GM21786 (cell line): ENCODE measurements around the gene KIF26A.

Source experiments
- ATAC-seq: cut with Tn5 transposase; IDR thresholded peaks from one replicate; pipeline ENCODE4 v1.9.1; 2021; ENCODE audit not compliant: unreplicated experiment

Gene KIF26A

DNA sequence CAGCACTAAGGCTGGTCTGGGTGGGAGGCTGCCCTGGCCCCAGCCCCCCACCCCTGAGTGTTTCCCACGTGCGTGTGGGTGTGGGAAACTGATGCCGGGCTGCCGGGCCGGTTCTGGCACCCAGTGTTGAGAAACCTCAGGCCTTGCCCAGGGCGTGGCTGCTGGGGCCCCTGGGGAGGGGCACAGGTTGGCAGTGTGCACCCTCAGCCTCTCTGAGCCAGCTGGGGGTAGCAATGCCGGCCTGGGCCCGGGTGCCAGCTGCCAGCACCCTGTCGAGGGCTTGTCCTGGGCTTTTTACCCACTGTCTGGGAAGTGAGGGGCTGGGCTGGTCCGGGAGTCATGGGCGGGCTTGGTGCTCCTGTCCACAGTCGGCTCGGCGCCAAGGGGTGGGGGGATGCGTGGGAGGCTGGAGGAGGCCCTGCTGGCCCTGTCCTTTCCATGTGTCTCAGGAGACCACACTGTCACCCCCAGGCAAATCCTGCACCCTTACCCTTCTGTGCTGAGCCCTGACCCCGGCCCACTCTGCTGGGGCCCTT lies 37.2 kb upstream of the KIF26A start:
- no peak for ATAC-seq

DNA sequence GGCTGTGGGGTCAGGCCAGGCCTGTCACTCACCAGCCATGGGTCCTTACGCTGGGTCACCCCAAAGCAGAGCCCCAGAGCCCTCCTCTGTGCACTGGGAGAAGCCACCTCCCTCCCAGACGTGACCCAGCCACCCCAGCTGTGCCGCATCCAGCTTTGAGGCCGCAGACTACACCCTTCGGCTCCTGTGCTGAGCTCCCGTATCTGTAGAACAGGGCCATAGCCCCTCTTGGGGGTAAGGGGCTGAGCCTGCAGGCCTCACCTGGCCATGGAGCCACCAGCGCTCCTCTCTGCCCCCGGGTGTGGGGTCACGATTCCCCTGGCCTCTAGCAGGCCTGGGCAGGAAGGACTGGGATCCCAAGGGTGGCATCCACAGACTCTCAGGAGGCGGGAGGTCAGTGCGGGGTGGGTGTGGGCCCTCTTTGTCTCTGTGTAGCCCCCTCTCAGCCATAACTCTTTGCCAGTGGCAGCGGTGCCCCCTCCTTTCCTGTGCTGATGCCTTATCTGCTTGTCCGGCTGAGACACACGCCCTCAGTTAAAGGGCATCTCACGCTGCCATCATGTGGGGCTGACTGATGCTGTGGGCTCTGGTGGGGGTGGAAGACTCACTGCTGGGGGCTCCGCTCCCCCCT lies 36.6 kb upstream of the KIF26A start:
- no peak for ATAC-seq

GRCh38 chr14:104102282-104102914 lies 36.0 kb upstream of the KIF26A start:
- no peak for ATAC-seq

DNA sequence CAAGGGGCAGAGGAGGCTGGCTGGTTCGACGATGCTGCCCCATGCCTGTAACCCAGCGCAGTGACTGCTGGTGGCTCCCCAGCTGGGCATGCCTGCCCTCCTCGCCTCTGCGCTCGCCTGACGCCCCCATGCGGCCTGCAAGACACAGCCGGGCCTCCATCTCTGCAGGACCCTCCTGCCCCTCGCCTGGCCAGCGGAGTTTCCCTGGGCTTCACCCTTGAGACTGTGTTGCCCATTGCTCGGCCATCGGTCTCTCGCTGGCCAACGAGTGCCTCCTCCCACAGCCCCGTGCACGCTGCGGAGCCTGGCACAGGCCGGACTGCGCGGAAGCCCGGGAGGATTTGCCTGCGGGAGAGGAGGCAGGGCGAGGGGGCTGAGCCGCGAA lies 35.3 kb upstream of the KIF26A start:
- ATAC-seq = no peak

DNA sequence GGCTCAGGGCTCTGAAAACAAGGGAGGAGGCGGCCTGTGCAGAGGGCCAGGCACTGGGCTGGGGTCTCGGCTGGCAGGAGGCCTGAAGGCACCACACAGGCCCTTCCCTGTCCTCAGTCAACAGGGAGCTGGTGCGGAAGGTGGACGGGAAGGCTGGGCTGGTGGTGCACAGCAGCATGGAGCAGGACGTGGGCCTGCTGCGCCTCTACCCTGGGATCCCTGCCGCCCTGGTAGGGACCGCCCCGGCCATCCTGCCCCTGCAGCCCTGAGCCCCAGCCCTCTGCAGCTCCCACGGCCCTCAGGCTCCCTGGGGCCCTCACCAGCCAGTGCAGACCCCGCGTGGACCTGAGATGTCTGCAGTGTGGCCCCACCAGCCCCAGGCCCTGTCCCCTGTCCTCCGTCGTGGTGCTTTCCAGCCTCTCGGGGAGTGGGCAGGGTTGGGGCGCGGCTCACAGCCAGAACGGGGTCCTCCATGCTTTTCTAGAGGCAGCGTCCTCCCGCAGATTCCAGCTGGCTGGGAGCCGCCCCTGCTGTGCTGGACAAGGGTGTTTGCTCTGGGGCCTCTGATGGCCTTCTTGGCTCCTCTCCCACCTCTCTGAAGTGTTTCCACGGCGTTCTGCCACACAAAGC lies 34.8 kb upstream of the KIF26A start:
- ATAC-seq = no peak

DNA sequence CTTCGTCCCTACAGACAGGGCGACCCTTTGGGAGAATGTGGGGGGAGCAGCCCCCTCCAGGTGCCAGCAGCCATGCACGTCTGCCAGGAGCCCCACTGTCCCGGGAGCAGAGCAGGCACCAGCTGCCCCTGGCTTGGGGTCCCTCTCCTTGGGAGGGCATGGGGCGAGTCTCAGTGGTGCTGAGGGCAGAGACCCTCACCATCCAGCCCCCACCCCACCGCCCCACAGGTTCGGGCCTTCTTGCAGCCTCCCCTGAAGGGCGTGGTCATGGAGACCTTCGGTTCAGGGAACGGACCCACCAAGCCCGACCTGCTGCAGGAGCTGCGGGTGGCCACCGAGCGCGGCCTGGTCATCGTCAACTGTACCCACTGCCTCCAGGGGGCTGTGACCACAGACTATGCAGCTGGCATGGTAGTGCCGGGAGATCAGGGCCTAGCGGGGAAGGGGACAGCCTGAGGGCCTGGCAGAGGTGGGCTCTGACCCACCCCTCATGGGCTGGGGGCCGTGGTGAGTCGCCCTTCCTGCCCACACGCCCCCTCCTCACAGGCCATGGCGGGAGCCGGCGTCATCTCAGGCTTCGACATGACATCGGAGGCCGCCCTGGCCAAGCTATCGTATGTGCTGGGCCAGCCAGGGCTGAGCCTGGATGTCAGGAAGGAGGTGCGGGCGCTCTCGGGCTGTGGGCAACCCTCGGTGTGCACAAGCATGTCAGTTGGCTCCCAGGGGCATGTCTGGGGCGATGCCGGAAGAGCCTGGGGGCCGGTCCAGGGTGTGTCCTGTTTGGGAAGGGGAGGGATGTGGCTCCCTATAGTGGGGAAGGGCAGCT lies 34.1 kb upstream of the KIF26A start:
- no peak for ATAC-seq

- no peak for ATAC-seq
Observed at GRCh38 chr14:104105071-104105821, 33.1 kb upstream of the KIF26A start.

DNA sequence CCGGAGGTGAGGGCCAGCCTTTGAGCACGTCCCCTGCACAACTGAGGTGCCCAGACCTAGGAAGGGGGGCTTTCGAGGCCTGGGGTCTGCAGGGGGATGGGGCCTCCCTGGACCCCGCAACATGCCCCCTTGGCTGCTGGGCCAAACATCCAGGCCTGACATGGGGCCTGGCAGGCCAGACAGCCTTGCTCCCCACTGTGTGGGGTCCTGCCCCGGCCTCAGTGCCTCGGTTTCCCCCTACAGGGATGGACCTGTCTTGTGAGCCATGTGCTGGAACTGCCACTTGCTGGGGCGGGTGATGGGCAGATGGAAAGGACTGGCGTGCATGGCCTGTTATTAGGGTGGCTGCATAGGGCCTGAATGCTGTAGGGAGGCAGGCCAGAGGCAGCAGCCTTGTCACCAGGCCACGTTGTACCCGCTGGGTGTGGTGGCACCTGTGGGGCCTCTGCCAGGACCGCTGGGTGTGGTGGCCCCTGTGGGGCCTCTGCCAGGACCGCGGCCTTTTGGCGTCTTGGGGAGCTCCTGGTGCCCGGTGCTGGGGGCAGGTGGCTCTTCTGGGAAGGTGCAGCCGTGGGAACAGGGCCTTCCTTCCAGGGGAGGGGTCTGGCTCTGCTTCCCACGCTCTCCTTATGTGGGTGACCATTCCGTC lies 32.4 kb upstream of the KIF26A start:
- no peak for ATAC-seq

DNA sequence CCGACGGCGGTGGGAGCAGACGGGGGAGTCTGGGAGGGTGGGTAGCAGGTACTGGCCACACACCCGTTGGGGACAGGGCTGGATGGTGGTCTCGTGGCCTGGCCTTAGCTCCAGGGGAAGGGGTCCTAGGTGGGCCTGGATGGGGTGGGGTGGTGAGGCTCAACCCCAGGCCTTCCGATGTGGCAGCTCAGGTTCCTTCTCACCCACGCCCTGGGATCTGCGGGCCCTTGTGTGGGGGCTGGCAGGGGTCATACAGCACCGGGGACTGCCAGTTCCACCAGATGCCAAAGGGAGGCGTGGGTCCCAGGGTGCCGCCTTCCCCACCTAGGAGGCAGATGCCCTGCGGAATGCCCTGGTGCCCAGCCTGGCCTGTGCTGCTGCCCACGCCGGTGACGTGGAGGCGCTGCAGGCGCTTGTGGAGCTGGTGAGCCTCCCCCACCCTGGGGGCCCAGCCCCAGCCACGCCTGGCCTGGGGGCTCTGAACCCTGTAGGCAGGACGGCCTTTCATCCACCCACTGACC lies 31.9 kb upstream of the KIF26A start:
- ATAC-seq = no peak

- no peak for ATAC-seq
Observed at GRCh38 chr14:104107101-104107581, 31.2 kb upstream of the KIF26A start.

GRCh38 chr14:104107611-104108569 lies 30.5 kb upstream of the KIF26A start:
- ATAC-seq = no peak

DNA sequence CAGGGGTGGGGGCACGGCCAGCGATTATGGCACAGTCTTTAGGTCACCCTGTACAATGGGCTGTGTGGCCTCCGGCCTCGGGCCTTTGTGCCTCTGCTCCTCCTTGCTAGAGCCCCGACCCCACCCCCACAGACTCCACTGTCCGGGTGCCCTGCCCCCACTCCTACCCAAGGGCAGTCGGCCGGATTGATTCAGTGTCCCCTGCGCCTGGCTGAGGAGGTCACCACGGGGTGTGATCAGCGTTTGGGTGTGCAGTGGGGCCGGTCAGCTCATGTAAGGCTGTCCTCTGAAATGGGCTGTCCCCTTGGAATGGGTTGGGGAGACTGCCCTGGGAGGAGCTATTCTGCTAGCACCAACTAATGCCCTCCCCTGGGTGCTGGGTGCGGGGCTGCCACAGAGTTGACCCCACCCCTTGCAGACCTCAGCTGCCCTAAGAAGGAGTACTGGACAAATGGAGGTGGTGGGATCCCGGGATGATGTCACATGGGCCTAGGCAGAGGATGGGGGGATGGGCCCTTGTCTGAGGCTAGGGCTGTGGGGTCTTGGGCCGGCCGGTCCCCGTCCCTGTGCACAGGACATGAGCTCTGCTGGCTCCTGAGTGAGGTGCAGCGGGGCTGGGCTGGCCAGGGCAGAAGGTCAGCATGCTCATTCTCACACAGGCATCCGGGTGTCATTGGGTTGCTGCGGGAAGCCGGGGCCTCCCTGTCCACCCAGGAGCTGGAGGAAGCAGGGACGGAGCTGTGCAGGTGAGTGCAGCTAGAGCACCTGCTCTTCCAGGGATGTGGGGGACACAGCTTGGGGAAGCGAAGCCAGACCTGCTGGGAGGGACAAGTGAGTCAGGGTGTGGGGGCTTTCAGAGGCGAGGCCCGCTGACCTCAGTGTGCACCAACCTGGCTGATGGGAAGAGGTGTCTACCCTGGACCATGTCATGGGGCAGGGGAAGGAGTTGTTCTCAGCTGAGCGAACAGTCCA lies 29.5 kb upstream of the KIF26A start:
- no peak for ATAC-seq

DNA sequence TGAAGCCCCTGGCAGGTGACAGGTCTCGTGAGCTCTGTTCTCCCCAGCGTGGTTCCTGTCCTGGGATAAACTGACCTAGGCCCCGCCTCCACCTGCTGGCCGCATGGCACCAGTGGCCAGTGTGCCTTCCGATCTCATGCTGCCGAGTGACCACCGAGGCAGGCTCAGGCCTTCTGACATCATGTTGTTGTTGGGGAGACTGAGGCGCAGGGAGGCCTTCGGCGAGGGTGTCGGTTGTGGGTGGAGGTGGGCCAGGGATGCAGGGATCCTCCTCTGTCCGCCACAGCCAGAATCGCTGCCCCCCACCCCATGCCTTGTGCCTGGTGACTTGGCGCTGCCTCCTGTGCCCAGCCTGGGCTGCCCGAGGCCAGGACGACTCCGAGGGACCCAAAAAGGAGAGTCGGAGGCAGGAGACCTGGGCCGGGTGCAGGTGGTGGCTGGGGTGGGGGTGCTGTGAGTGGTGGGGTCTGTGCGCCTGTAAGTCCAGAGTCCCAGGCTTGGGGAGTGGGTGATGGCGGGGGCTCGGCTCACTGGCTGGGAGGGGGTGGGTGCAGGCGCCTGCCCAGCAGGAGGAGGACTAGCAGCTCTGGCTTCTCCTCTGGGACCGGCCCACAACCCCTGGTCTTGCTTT lies 28.5 kb upstream of the KIF26A start:
- ATAC-seq = no peak

DNA sequence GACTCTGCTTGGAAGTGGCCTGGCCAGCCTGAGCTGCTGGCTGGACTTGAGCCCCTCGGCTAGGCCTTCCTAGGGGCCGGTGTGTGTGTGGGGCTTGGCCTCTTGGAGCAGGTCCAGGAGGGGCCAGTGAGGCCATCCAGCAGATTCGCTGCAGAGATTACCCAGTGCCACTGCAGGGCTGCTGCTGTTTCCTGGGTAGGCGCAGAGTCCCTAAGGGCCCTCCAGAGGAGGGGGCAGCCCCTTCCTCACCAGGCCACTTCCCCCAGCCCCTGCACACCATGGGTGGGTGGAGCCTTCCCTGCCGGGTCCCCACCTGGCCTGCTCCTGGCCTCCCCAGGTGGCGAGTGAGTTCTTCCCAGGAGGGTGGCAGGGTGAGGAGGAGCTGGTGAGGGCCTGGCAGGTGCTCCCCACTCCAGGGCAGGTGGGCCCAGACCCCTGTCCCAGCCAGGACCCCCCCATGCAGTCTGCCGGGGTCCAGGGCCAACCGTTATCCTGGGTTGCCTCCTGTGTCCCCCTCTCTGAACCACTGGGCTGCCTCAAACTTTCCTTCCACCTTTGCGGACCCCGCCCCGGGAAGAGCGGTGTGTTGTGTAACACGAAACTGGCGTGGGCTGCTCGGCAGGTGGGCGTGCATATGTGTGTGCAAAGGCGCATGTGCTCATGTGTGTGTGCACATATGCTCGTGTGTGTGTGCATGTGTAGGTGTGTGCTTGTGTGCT lies 27.7 kb upstream of the KIF26A start:
- no peak for ATAC-seq

- ATAC-seq = no peak
Observed at GRCh38 chr14:104111301-104112112, 26.9 kb upstream of the KIF26A start.

GRCh38 chr14:104112113-104112505 lies 26.3 kb upstream of the KIF26A start:
- ATAC-seq = no peak
